K562 (cell line): Measurements from ENCODE around the gene FANCC. TPM values are rescaled to one million over a fixed set of nuclear protein-coding genes. Genes with fewer than 3 reads are reported as not detected.

Experiments used
- ATAC-seq: fragments of 200-7000 bp; cut with Tn5 transposase; 3 replicates; pipeline ENCODE4 v1.9.1; 2020; ENCODE audit warnings: moderate library complexity
- BruUV-seq: library from RNA; stranded (reverse); fragments of 400-500 nt; replicated peaks from 2 replicates; lab custom pipeline; 2021; lab: Mats Ljungman, UMichigan
- CTCF ChIA-PET: fragments of 300-600 bp; formaldehyde crosslinking; extraction: SDS; loops from one replicate; lab custom pipeline; 2021; ENCODE audit warnings: low intra/inter-chr PET ratio; lab: Yijun Ruan, JAX
- POLR2A ChIA-PET: fragments of 300-600, 350-650 bp; sonication (Branson Sonifier 250); formaldehyde crosslinking; extraction: SDS; loops from one replicate; lab custom pipeline; 2021; ENCODE audit warnings: antibody characterized with exemption, inconsistent platforms; lab: Yijun Ruan, JAX
- DNase-seq, 4 experiments: peaks; one replicate each; pipeline versions ENCODE4 v3.0.0 to v3.0.0-alpha.2; 2011 to 2018; ENCODE audit warnings: low spot score in 3 of 4, mixed read lengths in 3 of 4; ENCODE audit errors: extremely low read depth in 1 of 4
- FAIRE-seq: peaks from 2 replicates; lab custom pipeline; 2011; peaks lifted over from hg19 to GRCh38; lab: Jason Lieb, UNC
- H2AFZ ChIP-seq: 2 replicates; pipeline ENCODE4 v1.6.0; 2011; ENCODE audit warnings: low read depth, low read length, control low read depth, inconsistent platforms
- H3K27ac ChIP-seq: fragments of 200-600 bp; 3 replicates; pipeline ENCODE4 v1.8.0; 2011; ENCODE audit warnings: low read depth, mild to moderate bottlenecking, control low read depth, inconsistent platforms, low read length, moderate library complexity, mixed read lengths; ENCODE audit errors: extremely low read depth
- H3K27me3 ChIP-seq, 2 experiments: fragments of 300-600 bp in 1 of 2; 2 replicates in 1 of 2; 3 replicates in 1 of 2; pipeline versions ENCODE4 v1.6.0 to v1.8.0; 2011; ENCODE audit warnings: inconsistent platforms in 2 of 2, low read length in 2 of 2, mild to moderate bottlenecking in 1 of 2, mixed read lengths in 1 of 2, moderate library complexity in 1 of 2; ENCODE audit not compliant: control insufficient read depth in 2 of 2, insufficient read depth in 2 of 2
- H3K36me3 ChIP-seq: fragments of 300-600 bp; 3 replicates; pipeline ENCODE4 v1.8.0; 2011; ENCODE audit warnings: mild to moderate bottlenecking, low read length, inconsistent platforms; ENCODE audit not compliant: control insufficient read depth, insufficient read depth
- H3K4me1 ChIP-seq, 2 experiments: fragments of 200-600 bp in 1 of 2; replicated peaks in 1 of 2; 2 replicates in 1 of 2; 3 replicates in 1 of 2; pipeline versions ENCODE4 v1.5.1 to v1.8.0; 2011; ENCODE audit warnings: inconsistent platforms in 2 of 2, low read length in 2 of 2, mild to moderate bottlenecking in 1 of 2, mixed read lengths in 1 of 2, moderate library complexity in 1 of 2; ENCODE audit not compliant: control insufficient read depth in 2 of 2, insufficient read depth in 2 of 2
- H3K4me2 ChIP-seq: 2 replicates; pipeline ENCODE4 v1.6.1; 2011; ENCODE audit warnings: low read length, control low read depth, inconsistent platforms, mixed read lengths; ENCODE audit not compliant: insufficient read depth
- H3K4me3 ChIP-seq: fragments of 200-600 bp; sonication (generic), shearing (Covaris generic); 2 replicates; pipeline ENCODE4 v1.5.1; 2016; ENCODE audit warnings: control low read depth, inconsistent platforms
- H3K79me2 ChIP-seq: fragments of 200-600 bp; 3 replicates; pipeline ENCODE4 v1.8.0; 2011; ENCODE audit warnings: low read length, inconsistent platforms; ENCODE audit not compliant: control insufficient read depth, insufficient read depth
- H3K9ac ChIP-seq, 2 experiments: 2 replicates each; pipeline versions ENCODE4 v1.6.0 to v1.6.1; 2011; ENCODE audit warnings: low read depth in 2 of 2, low read length in 2 of 2, control low read depth in 1 of 2, inconsistent platforms in 1 of 2, mild to moderate bottlenecking in 1 of 2, mixed read lengths in 1 of 2; ENCODE audit not compliant: insufficient read depth in 1 of 2
- H3K9me1 ChIP-seq: one replicate; pipeline ENCODE4 v1.6.0; 2011; ENCODE audit warnings: inconsistent platforms, mild to moderate bottlenecking, low read length, moderate library complexity; ENCODE audit not compliant: control insufficient read depth, insufficient read depth
- H3K9me3 ChIP-seq: replicated peaks from 2 replicates; pipeline ENCODE4 v1.5.1; 2011; ENCODE audit warnings: low read depth, low read length, inconsistent platforms; ENCODE audit not compliant: control insufficient read depth, insufficient read depth
- H4K20me1 ChIP-seq: replicated peaks from 2 replicates; pipeline ENCODE4 v1.6.1; 2011; ENCODE audit warnings: low read length, inconsistent platforms, mixed read lengths; ENCODE audit not compliant: control insufficient read depth, insufficient read depth
- ARID1B ChIP-seq: fragments of 450-650 bp; IDR thresholded peaks from 2 replicates; pipeline ENCODE4 v1.6.1; 2016; ENCODE audit warnings: antibody characterized with exemption, mild to moderate bottlenecking, inconsistent platforms
- BACH1 ChIP-seq: fragments of 200-800 bp; sonication (Bioruptor generic); IDR thresholded peaks from 2 replicates; pipeline ENCODE4 v1.6.1; 2016; ENCODE audit warnings: missing genetic modification characterization, missing compliant biosample characterization
- CHCHD3 ChIP-seq: fragments of 250-450 bp; sonication (Bioruptor Pico); IDR thresholded peaks from 2 replicates; pipeline ENCODE4 v2.1.2; 2022; ENCODE audit warnings: mild to moderate bottlenecking
- CSDE1 ChIP-seq, 2 experiments: fragments of 450-650 bp; IDR thresholded peaks; 2 replicates each; pipeline ENCODE4 v1.6.1; 2016; ENCODE audit warnings: mild to moderate bottlenecking in 1 of 2
- FOS ChIP-seq: IDR thresholded peaks from 3 replicates; pipeline ENCODE4 v1.6.1; 2011; ENCODE audit not compliant: insufficient read length; ENCODE audit errors: extremely low read depth
- HMG20B ChIP-seq: fragments of 250-450 bp; sonication (Bioruptor Pico); IDR thresholded peaks from 2 replicates; pipeline ENCODE4 v1.5.0; 2021; ENCODE audit warnings: mild to moderate bottlenecking
- RBBP5 ChIP-seq: fragments of 200-600 bp; sonication (generic); IDR thresholded peaks from 2 replicates; pipeline ENCODE4 v1.6.1; 2012; ENCODE audit warnings: borderline replicate concordance, mild to moderate bottlenecking, low read length, control low read depth, inconsistent platforms; ENCODE audit not compliant: insufficient read depth, poor library complexity, severe bottlenecking
- RBM15 ChIP-seq: fragments of 200-400 bp; formaldehyde crosslinking; IDR thresholded peaks from 2 replicates; pipeline ENCODE4 v1.6.1; 2018; ENCODE audit warnings: mild to moderate bottlenecking, low read length, moderate library complexity; ENCODE audit not compliant: insufficient read depth
- SREBF1 ChIP-seq: fragments of 150-350 bp; IDR thresholded peaks from 2 replicates; pipeline ENCODE4 v1.6.1; 2014; ENCODE audit warnings: antibody characterized with exemption, low read depth, low read length, borderline replicate concordance
- ZNF311 ChIP-seq: fragments of 250-450 bp; sonication (Bioruptor Pico); IDR thresholded peaks from 2 replicates; pipeline ENCODE4 v1.4.0; 2020; ENCODE audit warnings: mild to moderate bottlenecking, moderate library complexity
- ZNF583 ChIP-seq: fragments of 250-450 bp; sonication (Bioruptor Pico); IDR thresholded peaks from 2 replicates; pipeline ENCODE4 v1.4.0; 2020
- WGBS: fragments of 100-300 bp; shearing (Covaris generic); methylation state at CpG from one replicate; pipeline ENCODE4 v1.1.6; 2016; ENCODE audit warnings: low coverage, mixed read lengths; ENCODE audit not compliant: insufficient coverage; ENCODE audit errors: missing lambda C conversion rate; 5-methylcytosine and 5-hydroxymethylcytosine counted together
- in situ Hi-C: fragments of 300-500 bp; cut with MboI; formaldehyde crosslinking; loops from 4 replicates; pipeline ENCODE4 v1.15.0; 2018; ENCODE audit warnings: inconsistent platforms, mixed read lengths
- intact Hi-C: fragments of 100-400 bp; cut with micrococcal nuclease; formaldehyde crosslinking; loops from 2 replicates; pipeline ENCODE4 v1.14.2; 2022
- polyA plus RNA-seq, 8 experiments: library from polyadenylated mRNA; depleted of rRNA in 4 of 8; stranded (reverse) in 5 of 8; unstranded in 3 of 8; fragments of >200 nt; fragmentation: Nextera tagmentation in 2 of 8; fragmentation: Illumina TruSeq in 1 of 8; extraction: Ambion mirVana in 2 of 8; extraction: Trizol in 1 of 8; gene quantifications; 2 replicates each; pipeline versions ENCODE4 v1.2.1 to v1.2.3, GENCODE V29; 2011 to 2014; ENCODE audit warnings: inconsistent platforms in 1 of 8, missing spikeins in 1 of 8
- total RNA-seq, 7 experiments: library from RNA; depleted of rRNA in 6 of 7; stranded (reverse); fragments of >200 nt in 6 of 7; fragmentation: Illumina TruSeq in 2 of 7; extraction: Trizol in 2 of 7; gene quantifications; 2 replicates each; pipeline versions ENCODE4 v1.2.1 to v1.2.3, GENCODE V29; 2011 to 2021; ENCODE audit warnings: low replicate concordance in 1 of 7
- TF ChIP-seq, protein P1 (sequence below): fragments of 250-450 bp; sonication (Bioruptor Pico); IDR thresholded peaks from 2 replicates; pipeline ENCODE4 v1.8.0; 2022; ENCODE audit warnings: moderate library complexity, mild to moderate bottlenecking, inconsistent platforms
- TF ChIP-seq, protein P2 (sequence below): IDR thresholded peaks from 3 replicates; pipeline ENCODE4 v1.6.1; 2011; ENCODE audit warnings: borderline replicate concordance, mild to moderate bottlenecking, moderate library complexity; ENCODE audit not compliant: insufficient read length; ENCODE audit errors: extremely low read depth
- TF ChIP-seq, protein P3 (sequence below): sonication (generic); formaldehyde crosslinking; IDR thresholded peaks from 2 replicates; pipeline ENCODE4 v1.8.0; 2022; ENCODE audit warnings: mild to moderate bottlenecking, missing genetic modification reagents
- TF ChIP-seq, protein P4 (sequence below): fragments of 450-650 bp; formaldehyde crosslinking; IDR thresholded peaks from 2 replicates; pipeline ENCODE4 v1.4.0; 2022; ENCODE audit warnings: missing genetic modification characterization

The FANCC gene
- total and polyA plus RNA-seq, 9 of the 15 experiments (the other 6 are each of a cell fraction or from before 2014, with no cell fraction given) = 4.6 to 18.4 (median 14.2) TPM

DNA sequence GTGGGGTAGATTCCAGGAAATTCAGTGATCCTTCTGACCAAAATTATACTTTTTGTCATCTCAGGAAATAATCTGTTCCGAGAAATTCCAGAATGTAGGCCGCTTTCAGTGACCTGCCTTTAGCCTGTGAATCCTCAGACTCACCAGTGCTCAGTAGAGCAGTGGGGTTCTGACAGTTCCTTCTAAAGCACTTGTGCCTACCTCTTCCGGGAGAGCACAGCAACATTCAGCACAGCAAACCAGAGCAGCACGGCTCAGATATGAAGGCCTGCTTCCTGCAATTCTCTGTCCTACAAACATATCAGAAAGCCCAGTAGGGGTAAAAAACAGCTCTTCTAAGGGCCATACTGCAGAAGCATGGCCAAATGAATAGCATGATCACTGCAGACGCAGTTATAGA is 15.0 kb downstream of the FANCC start (continued):
- TF ChIP-seq RBBP5 (no peak), BACH1 (tag) (no peak)

DNA sequence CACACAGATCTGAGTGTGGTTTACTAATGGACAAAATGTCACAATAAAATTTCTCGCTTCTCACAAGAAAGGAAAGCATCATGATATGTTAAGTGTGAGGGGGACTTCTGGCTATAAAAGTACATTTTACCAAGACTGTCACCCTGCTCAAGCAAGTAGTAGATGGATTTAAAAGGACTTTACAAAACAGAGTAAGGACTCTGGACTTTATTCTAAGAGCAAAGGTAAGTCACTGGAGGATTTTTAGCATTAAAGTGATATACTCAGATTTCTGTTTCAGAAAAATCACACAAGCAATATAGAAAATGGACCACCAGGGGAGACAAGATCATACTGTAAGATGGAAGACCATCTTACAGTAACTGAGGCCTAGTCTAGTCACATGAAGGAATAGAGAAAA is 19.7 kb downstream of the FANCC start:
- 0 out of 3 replicates have a peak, but pooled peaks cover 3% of the 10 kb centered on the region for H3K79me2 ChIP-seq
- ChIA-PET CTCF (no interaction called here), POLR2A (no interaction called here)
- intact Hi-C loops = no loop called here
- DNase-seq = no peak
- 81% methylated on average over 1 of the region's 1 CpG for WGBS
- ATAC-seq = no peak
- H3K27ac ChIP-seq = no peak overlapping the region
- H3K9ac ChIP-seq = no peak overlapping the region
- no peaks in the 10 kb centered on the region for H4K20me1 ChIP-seq
- no peaks in the 10 kb centered on the region for H3K9me1 ChIP-seq
- TF ChIP-seq CHCHD3 (CRISPR knock-in tag) = no peak
- no peak for TF ChIP-seq ARID1B
- TF ChIP-seq RBM15 = no peak
- TF ChIP-seq, protein P1, sequence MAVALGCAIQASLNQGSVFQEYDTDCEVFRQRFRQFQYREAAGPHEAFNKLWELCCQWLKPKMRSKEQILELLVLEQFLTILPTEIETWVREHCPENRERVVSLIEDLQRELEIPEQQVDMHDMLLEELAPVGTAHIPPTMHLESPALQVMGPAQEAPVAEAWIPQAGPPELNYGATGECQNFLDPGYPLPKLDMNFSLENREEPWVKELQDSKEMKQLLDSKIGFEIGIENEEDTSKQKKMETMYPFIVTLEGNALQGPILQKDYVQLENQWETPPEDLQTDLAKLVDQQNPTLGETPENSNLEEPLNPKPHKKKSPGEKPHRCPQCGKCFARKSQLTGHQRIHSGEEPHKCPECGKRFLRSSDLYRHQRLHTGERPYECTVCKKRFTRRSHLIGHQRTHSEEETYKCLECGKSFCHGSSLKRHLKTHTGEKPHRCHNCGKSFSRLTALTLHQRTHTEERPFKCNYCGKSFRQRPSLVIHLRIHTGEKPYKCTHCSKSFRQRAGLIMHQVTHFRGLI (CRISPR knock-in tag) = no peak
- no peak for TF ChIP-seq FOS
- no peak for TF ChIP-seq SREBF1
- TF ChIP-seq HMG20B (CRISPR knock-in tag) = no peak
- TF ChIP-seq, protein P2, sequence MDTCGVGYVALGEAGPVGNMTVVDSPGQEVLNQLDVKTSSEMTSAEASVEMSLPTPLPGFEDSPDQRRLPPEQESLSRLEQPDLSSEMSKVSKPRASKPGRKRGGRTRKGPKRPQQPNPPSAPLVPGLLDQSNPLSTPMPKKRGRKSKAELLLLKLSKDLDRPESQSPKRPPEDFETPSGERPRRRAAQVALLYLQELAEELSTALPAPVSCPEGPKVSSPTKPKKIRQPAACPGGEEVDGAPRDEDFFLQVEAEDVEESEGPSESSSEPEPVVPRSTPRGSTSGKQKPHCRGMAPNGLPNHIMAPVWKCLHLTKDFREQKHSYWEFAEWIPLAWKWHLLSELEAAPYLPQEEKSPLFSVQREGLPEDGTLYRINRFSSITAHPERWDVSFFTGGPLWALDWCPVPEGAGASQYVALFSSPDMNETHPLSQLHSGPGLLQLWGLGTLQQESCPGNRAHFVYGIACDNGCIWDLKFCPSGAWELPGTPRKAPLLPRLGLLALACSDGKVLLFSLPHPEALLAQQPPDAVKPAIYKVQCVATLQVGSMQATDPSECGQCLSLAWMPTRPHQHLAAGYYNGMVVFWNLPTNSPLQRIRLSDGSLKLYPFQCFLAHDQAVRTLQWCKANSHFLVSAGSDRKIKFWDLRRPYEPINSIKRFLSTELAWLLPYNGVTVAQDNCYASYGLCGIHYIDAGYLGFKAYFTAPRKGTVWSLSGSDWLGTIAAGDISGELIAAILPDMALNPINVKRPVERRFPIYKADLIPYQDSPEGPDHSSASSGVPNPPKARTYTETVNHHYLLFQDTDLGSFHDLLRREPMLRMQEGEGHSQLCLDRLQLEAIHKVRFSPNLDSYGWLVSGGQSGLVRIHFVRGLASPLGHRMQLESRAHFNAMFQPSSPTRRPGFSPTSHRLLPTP = no peak
- TF ChIP-seq, protein P3, sequence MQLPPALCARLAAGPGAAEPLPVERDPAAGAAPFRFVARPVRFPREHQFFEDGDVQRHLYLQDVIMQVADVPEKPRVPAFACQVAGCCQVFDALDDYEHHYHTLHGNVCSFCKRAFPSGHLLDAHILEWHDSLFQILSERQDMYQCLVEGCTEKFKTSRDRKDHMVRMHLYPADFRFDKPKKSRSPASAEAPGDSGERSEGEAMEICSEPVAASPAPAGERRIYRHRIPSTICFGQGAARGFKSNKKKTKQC (CRISPR knock-in tag) = no peak
- no peak for TF ChIP-seq ZNF311
- TF ChIP-seq, protein P4, sequence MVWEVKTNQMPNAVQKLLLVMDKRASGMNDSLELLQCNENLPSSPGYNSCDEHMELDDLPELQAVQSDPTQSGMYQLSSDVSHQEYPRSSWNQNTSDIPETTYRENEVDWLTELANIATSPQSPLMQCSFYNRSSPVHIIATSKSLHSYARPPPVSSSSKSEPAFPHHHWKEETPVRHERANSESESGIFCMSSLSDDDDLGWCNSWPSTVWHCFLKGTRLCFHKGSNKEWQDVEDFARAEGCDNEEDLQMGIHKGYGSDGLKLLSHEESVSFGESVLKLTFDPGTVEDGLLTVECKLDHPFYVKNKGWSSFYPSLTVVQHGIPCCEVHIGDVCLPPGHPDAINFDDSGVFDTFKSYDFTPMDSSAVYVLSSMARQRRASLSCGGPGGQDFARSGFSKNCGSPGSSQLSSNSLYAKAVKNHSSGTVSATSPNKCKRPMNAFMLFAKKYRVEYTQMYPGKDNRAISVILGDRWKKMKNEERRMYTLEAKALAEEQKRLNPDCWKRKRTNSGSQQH (CRISPR knock-in tag) = no peak
- no peak for TF ChIP-seq CSDE1 (IDR thresholded peaks at IDR 0.05)
- TF ChIP-seq ZNF583 (CRISPR knock-in tag) = no peak
- TF ChIP-seq, all 486 proteins: peak for 0
- Histone ChIP-seq H2AFZ (no peak overlapping the region), H3K4me3 (no peak overlapping the region), H3K4me2 (no peak overlapping the region), H3K9me3 (no peaks in the 10 kb centered on the region), H3K36me3 (no peaks in the 10 kb centered on the region), H3K4me1 (no peaks in the 10 kb centered on the region), H3K27me3 (no peaks in the 10 kb centered on the region)
- BruUV-seq = no TSS peak
- no peak for FAIRE-seq
- in situ Hi-C loops = no loop called here
